HEK293T (cell line): ENCODE measurements around the gene NBPF10.
"Not testable (repeated sequence)": the region's sequence is repeated elsewhere in the genome, so short reads cannot be mapped to it uniquely, and the experiment has no call there.

Experiments used
- CTCF ChIA-PET: fragments of 350-600 bp; formaldehyde crosslinking; extraction: SDS; loops from one replicate; lab custom pipeline; 2021; ENCODE audit warnings: antibody characterized with exemption, inconsistent platforms; lab: Yijun Ruan, JAX
- POLR2A ChIA-PET: fragments of 350-600 bp; formaldehyde crosslinking; extraction: SDS; loops from one replicate; lab custom pipeline; 2020; ENCODE audit warnings: antibody characterized with exemption, inconsistent platforms; lab: Yijun Ruan, JAX
- DNase-seq: peaks from one replicate; pipeline ENCODE4 v3.0.0; 2012; ENCODE audit warnings: mixed read lengths; ENCODE audit errors: extremely low spot score

Gene NBPF10

GRCh38 chr1:146144465-146144864 lies at the start of gene NBPF10:
Gene NBPF10 (minus strand): TSS chr1:146144804. CDS start chr1:146144769, 35 bp downstream.
- DNase-seq, CTCF ChIA-PET, POLR2A ChIA-PET: not testable (repeated sequence)

DNA sequence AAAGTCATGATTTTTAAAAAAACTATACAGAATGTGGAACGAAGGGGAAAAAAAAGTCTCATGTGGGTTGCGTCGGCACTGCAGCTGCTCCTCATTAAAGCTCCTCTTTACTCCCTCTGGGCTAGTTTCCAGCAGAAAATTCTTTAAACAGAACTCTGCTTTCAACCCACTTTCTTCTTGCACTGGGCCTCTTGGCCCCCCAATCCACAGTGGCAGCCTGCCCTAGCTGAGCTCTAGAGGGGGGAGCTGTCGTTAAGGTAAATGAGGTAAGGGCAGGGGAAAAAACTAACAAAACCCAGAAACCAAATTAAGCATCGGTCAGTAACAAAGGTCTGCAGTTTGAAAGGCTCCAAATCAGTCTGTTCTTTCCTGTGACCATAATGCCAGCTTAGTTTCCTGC lies 29.9 kb upstream of the NBPF10 start:
- POLR2A ChIA-PET, CTCF ChIA-PET, DNase-seq: not testable (repeated sequence)

DNA sequence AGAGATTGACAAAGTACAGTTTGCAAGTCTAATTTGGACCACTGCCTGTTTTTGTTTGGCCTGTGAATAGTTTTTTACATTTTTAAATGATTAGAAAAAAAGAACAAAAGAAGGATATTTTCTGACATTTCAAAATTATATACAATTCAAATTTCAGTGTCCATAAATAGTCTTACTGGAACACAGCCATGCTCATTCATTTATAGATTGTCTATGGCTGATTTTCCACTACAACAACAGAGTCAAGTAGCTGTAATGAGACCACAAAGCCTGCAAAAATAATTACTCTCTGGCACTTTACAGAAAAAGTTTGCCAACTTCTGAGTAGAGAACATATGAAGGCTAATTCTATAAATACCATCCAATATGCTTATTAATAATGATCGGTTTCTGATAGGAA lies 23.1 kb upstream of the NBPF10 start:
- POLR2A ChIA-PET, DNase-seq, CTCF ChIA-PET: not testable (repeated sequence)

GRCh38 chr1:146167273-146167672 lies 22.7 kb upstream of the NBPF10 start:
- CTCF ChIA-PET, DNase-seq, POLR2A ChIA-PET: not testable (repeated sequence)
